HG03097 (cell line): Measurements from ENCODE around the gene STXBP3.

Experiments
- ATAC-seq: cut with Tn5 transposase; IDR thresholded peaks from one replicate; pipeline ENCODE4 v1.9.1; 2021; ENCODE audit not compliant: unreplicated experiment, low FRiP score

Gene STXBP3

GRCh38 chr1:108832929-108833328 is 86.5 kb downstream of the STXBP3 start:
- no peak for ATAC-seq

DNA sequence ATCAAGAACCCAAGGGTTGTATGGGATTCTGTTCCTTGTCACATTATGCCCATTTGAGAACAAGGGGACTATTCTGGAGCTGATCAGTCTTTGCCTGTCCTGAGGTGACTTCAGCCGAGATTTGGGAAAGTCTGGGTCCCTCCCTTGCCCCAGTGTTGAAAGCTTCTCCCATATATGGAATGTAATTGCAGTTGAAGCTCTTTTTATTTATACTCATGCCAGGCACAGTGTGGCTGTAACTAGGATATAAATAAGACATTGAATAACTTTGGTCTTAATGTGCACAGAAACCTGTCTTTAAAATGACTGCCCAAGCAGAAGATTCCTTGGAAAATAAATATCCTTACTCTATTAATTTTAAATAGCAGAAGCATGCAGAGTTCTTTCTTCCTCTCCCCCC is 95.2 kb downstream of the STXBP3 start:
- ATAC-seq: no peak

GRCh38 chr1:108842525-108843181 is 96.2 kb downstream of the STXBP3 start:
- ATAC-seq: no peak

DNA sequence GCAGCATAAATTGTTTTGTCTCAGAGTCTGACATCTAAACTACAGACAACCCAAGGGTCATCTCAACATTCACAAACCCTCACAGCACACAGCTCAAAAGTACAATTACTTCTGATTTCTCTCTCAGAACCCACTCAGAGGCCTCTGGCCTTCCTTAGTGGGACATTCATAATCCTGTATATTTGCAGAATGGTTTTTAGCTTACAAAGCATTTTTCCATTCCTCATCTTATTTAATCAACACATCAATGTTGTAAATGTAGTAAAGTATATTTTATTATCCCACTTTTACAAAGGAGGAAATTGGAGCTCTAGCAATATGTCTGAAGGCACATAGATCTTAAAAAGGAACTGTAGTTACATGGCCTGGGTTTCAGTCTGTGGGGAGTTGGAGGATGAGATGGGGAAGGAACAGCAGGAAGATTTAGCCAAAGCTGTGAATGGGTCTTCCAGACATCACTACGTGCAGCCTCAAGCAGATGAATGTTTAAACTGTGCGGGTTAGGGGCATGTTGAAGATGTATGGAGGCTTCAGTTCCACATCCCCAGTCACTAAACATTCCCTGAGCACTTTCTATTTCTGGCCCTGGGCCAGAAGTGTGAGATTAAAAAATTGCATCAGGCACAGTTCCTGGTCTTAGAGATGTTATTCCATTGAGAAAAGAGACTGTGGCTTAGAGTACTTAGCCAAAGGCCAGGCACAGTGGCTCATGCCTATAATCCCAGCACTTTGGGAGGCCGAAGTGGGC is 97.1 kb downstream of the STXBP3 start:
- no peak for ATAC-seq

- ATAC-seq: no peak
These were observed 99.0 kb downstream of the STXBP3 start for GRCh38 chr1:108845446-108845845.

- ATAC-seq: no peak
These were observed 99.5 kb downstream of the STXBP3 start for GRCh38 chr1:108845991-108846390.

DNA sequence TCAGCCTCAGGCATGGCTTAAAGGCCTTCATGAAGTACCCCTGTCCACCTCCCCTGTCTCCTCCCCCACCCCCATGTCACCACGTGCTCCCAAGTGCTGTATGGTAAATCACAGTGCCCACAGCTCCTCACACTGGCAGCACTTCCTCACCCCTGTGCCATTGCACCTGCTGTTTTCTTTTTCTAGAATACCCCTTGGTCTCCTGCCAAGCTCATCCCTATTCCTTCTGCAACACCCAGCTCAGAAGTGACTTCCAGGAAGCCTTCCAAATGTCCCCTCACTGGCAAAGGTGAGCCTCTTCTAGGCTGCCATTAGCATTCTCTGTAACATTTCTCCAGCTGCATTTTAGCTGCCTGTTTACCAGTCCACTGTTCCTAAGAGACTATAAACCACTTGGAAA is 101.0 kb downstream of the STXBP3 start:
- ATAC-seq: no peak

DNA sequence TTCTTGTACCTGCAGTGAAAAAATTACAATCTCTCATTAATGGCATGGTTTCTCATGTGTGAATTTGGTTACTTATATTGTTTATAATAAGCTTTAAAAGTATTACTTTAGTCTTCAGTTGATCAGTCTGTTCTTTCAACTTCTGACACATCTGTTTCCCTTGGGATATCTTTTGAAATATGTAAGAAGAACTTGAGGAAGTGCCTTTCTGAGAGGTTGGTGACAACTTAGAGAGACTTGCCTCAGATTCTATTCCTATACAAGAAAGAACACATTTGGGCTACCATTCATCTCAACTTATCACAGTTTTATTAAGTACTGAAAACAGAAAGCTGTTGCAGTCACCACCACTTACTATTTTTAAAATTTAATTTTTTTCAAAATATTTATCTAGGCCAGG is 102.3 kb downstream of the STXBP3 start:
- no peak for ATAC-seq

GRCh38 chr1:108850929-108851328 is 104.5 kb downstream of the STXBP3 start:
- ATAC-seq: no peak

DNA sequence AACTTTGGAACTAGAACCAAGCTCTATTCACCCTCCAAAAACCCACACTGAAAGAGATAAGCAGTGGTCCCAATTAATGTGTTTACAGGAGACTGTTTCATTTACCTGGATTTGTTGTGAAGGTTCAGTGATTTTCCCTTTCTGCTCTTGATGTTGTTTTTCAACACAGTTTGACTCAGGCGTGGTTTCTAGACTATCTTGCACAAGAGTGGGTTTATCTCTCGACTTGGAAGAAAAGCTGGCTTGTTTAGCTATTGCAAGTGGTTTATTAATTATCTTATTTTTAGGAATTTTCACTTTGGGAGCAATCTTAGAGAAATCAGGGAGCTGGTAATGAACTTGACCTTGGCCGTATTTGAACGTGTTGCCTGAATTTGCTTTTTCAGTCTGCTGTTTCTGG is 105.1 kb downstream of the STXBP3 start:
- no peak for ATAC-seq

DNA sequence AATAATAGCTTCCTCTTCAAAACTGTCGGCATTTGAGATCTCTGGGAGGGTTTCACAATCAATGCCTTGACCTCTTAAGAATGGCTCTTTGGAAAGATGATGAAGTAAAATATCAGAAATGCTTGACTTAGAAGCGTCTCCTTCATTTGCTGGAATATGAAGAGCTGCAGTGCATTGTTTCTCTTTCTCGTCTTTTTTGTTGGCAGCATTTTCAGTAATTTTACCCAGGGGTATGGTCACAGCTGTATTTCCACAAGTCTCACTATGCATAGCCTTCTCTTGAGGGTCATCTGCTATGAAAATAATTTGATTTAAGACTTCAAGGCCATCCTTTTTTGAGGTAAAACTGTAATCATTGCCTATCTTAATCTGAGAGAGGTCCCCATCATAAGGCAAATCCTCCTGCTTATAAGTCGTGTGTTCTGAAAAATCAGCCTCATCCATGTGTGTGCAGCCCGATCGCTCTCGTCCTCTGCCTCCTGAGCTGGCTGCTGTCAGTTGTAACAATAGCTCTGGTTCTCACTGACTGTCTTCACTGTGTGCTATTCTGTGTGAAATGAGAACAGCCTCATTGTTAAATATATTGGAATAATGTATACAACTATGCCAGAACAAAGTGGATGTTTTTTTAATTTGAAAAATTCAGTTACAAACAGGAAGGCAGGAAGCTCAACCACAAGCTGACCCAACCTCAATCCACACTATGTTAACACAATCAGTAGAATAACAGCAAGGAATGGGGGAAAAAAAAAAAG is 105.9 kb downstream of the STXBP3 start:
- no peak for ATAC-seq

DNA sequence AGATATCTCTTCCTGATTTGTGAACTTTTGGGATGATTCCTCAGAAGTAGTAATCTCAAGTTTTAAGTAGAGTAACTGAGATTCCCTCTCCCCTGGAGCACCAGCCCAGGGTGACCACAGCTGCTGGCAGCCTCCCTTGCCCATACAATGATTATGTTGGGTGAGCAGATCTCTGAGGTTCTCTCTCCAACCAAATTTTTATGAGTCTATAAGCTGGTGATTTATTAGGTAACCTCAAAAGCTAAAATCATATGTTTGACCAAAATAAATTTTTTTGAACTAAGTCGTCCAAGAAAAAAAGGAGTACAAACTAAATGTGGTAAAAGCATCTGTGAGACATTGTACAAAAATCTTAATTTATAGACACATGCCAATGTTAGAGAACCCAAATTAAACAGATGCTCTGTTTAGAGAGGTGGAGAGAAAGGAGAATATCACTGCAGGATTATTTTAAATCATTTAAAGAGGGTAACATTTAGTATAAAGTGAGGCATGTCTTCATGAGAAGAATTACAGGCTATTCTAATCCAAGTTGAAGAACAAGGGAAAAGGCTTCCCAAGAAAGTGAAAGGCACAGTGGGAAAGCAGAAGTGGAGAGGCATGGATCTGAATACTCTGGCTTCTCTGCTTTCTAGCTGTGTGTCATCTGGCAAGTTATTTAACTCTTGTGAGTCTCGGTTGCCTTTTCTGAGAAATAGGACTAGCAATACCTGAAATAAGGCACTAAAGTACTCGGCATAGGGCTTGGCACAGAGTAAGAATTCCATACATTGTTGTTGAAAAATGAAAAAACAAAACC is 107.9 kb downstream of the STXBP3 start:
- no peak for ATAC-seq

DNA sequence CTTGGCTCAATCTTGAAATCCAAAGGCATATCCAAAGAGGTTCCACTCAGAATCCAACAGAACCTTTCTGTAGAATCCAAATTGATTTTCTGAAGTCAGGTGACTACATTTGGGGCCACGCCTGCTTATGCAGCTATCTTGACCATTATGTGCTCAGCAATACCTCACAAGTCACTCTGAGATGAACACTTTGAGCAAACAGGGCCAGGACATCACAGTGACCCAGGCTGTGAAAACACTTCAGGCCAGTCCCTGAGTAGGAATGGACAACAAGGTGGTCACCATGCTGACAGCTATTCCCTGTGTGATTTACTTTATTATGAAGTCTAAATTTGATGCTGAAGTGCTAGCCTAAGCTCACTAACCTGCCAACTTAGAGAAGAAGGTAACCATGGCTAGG is 110.5 kb downstream of the STXBP3 start, which contains the start of gene AKNAD1:
Gene AKNAD1 (minus strand): TSS at position 101 of the 400 bp plus-strand sequence. CDS start 4,430 bp downstream, outside the sequence.
- no peak for ATAC-seq

- no peak for ATAC-seq
These were observed 111.9 kb downstream of the STXBP3 start for GRCh38 chr1:108858230-108858950.
